Neural cell (in vitro differentiated cells): ENCODE measurements around the gene TTLL12.

Experiments used
- EP300 ChIP-seq: fragments of 450-650 bp; conservative IDR thresholded peaks from 2 replicates; pipeline ENCODE4 v1.6.1; 2014; ENCODE audit warnings: antibody characterized with exemption, mild to moderate bottlenecking, moderate library complexity; ENCODE audit not compliant: poor library complexity, severe bottlenecking
- EZH2 ChIP-seq: fragments of 200-600, 300-800 bp; shearing (Covaris generic), sonication (generic); IDR thresholded peaks from 2 replicates; pipeline ENCODE4 v1.6.1; 2014; ENCODE audit warnings: antibody characterized with exemption, low read length, borderline replicate concordance, mild to moderate bottlenecking; ENCODE audit not compliant: insufficient read depth, poor library complexity, severe bottlenecking
- MXI1 ChIP-seq: fragments of 450-650 bp; conservative IDR thresholded peaks from 2 replicates; pipeline ENCODE4 v1.6.1; 2014; ENCODE audit warnings: antibody characterized with exemption, mild to moderate bottlenecking; ENCODE audit not compliant: poor library complexity, severe bottlenecking
- POLR2AphosphoS5 ChIP-seq: IDR thresholded peaks from 2 replicates; pipeline ENCODE4 v1.6.1; 2012
- RAD21 ChIP-seq: fragments of 450-650 bp; conservative IDR thresholded peaks from 2 replicates; pipeline ENCODE4 v1.6.1; 2014; ENCODE audit warnings: antibody characterized with exemption, mild to moderate bottlenecking, moderate library complexity
- TAF1 ChIP-seq: IDR thresholded peaks from 2 replicates; pipeline ENCODE4 v1.6.1; 2012; ENCODE audit warnings: low read depth
- TF ChIP-seq, protein P1 (sequence below): fragments of 450-650 bp; IDR thresholded peaks from 2 replicates; pipeline ENCODE4 v1.5.1; 2014; ENCODE audit warnings: antibody characterized with exemption, mild to moderate bottlenecking, moderate library complexity; ENCODE audit not compliant: poor library complexity, severe bottlenecking
- TF ChIP-seq, protein P2 (sequence below): IDR thresholded peaks from 2 replicates; pipeline ENCODE4 v1.6.1; 2012; ENCODE audit warnings: borderline replicate concordance

DNA sequence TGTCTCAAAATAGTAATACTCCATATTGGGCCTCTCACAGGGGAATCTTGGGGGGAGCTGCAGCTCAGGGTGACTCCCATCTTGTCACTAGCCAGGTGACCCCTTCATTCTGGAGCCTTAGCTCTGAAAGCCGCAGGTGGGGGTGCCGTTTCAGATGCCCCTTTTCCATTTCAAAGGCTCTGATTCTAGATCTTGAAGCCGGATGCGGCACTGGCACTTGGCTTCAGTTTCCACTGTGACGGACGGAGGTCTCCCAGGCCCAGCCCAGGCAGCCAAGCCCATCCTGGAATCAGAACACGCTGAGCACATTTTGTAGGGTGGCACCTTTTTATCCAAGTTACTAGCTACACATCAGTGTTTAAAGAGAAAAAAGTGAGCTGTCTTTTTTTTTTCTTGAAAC, 70.0 kb downstream of the TTLL12 start:
- TF ChIP-seq RAD21 (no peak), EZH2 (no peak), MXI1 (no peak), TAF1 (no peak), EP300 (no peak), POLR2AphosphoS5 (no peak)
- TF ChIP-seq, protein P1, sequence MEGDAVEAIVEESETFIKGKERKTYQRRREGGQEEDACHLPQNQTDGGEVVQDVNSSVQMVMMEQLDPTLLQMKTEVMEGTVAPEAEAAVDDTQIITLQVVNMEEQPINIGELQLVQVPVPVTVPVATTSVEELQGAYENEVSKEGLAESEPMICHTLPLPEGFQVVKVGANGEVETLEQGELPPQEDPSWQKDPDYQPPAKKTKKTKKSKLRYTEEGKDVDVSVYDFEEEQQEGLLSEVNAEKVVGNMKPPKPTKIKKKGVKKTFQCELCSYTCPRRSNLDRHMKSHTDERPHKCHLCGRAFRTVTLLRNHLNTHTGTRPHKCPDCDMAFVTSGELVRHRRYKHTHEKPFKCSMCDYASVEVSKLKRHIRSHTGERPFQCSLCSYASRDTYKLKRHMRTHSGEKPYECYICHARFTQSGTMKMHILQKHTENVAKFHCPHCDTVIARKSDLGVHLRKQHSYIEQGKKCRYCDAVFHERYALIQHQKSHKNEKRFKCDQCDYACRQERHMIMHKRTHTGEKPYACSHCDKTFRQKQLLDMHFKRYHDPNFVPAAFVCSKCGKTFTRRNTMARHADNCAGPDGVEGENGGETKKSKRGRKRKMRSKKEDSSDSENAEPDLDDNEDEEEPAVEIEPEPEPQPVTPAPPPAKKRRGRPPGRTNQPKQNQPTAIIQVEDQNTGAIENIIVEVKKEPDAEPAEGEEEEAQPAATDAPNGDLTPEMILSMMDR: no peak
- TF ChIP-seq, protein P2, sequence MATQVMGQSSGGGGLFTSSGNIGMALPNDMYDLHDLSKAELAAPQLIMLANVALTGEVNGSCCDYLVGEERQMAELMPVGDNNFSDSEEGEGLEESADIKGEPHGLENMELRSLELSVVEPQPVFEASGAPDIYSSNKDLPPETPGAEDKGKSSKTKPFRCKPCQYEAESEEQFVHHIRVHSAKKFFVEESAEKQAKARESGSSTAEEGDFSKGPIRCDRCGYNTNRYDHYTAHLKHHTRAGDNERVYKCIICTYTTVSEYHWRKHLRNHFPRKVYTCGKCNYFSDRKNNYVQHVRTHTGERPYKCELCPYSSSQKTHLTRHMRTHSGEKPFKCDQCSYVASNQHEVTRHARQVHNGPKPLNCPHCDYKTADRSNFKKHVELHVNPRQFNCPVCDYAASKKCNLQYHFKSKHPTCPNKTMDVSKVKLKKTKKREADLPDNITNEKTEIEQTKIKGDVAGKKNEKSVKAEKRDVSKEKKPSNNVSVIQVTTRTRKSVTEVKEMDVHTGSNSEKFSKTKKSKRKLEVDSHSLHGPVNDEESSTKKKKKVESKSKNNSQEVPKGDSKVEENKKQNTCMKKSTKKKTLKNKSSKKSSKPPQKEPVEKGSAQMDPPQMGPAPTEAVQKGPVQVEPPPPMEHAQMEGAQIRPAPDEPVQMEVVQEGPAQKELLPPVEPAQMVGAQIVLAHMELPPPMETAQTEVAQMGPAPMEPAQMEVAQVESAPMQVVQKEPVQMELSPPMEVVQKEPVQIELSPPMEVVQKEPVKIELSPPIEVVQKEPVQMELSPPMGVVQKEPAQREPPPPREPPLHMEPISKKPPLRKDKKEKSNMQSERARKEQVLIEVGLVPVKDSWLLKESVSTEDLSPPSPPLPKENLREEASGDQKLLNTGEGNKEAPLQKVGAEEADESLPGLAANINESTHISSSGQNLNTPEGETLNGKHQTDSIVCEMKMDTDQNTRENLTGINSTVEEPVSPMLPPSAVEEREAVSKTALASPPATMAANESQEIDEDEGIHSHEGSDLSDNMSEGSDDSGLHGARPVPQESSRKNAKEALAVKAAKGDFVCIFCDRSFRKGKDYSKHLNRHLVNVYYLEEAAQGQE: no peak
